ENCODE measurements around the gene CEP164. TPM values are rescaled to one million over a fixed set of nuclear protein-coding genes. Genes with fewer than 3 reads are reported as not detected.

Gene CEP164
- total RNA-seq, 1 experiment from 2014 or later = 13.3 TPM

DNA sequence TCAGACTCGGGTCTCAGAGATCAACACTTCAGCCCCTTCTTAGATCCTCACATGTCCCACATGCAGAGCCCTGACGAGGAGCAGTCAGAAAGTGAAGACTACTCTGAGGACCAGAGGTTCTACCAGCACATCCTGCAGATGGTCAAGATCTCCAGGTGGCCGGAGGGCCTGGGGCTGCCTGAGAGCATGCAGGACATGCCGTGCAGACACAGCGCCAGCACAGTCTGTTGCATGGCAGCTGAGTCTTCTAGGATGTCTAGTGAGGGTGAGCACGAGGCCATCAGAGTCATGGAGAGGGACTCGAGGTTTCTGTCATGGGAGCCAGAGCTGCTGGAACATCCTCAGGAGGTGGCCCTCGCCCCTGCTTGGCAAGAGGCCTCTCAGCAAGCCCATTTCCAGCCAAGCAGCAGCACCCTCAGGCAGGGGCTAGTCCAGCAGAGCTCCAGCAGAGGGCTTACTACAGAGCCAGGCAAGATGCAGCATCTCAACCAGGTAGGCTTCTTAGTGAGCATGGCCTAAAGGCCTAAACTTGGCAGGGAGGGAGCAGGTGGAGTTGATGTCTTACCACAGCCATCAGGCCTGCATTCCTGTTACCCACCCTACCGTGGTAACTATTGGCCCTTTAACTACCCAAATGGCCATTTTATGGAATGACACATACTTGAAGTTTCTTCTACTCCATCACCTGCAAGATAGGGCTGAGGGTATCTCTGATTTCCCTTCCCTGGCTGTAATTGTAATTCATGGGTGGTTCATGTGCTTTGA is 28.7 kb downstream of the CEP164 start:
- H4K20me1 ChIP-seq (ENCODE audit: insufficient read depth, low read depth, low read length) = no peaks in the 10 kb centered on the region
- no peak overlapping the region for H3K27ac ChIP-seq (ENCODE audit: low read length)
- no peak for DNase-seq
- no peak overlapping the region for H3K4me2 ChIP-seq (ENCODE audit: low read depth, low read length, poor library complexity, severe bottlenecking)
- H3K9me2 ChIP-seq (replicated peaks; ENCODE audit: insufficient read depth, low read length) = no peaks in the 10 kb centered on the region
- no peaks in the 10 kb centered on the region for H3K79me2 ChIP-seq (ENCODE audit: low read length)
- no peak overlapping the region for H3K4me3 ChIP-seq (ENCODE audit: low read length)
- H2AFZ ChIP-seq (ENCODE audit: low read length) = no peak overlapping the region
- no peaks in the 10 kb centered on the region for H3K9me3 ChIP-seq (ENCODE audit: low read length)
- no peak overlapping the region for H3K9ac ChIP-seq (ENCODE audit: low read length)
- no peaks in the 10 kb centered on the region for H3K36me3 ChIP-seq (ENCODE audit: insufficient read depth, low read length)
- no peaks in the 10 kb centered on the region for H3K27me3 ChIP-seq (ENCODE audit: low read length)
- H3K4me1 ChIP-seq (ENCODE audit: low read length) = no peaks in the 10 kb centered on the region

DNA sequence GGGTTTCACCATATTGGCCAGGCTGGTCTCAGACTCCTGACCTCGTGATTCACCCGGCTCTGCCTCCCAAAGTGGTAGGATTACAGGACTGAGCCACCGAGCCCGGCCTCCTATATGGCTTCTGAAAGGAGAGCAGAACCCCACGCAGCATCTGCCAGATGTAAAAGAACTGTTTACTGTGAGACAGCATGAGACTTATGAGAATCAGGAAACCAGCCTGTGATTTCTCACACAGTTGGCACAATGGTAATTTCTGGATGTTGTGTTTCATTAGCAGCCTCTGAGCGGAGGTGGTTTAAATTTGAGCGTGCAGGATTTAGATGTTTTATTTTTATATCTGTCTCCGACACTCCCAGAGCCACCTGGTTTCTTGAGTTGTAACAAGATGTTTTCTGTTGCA is 33.8 kb downstream of the CEP164 start:
- H2AFZ ChIP-seq (ENCODE audit: low read length) = no peak overlapping the region
- H3K4me3 ChIP-seq (ENCODE audit: low read length) = no peak overlapping the region
- no peaks in the 10 kb centered on the region for H3K27me3 ChIP-seq (ENCODE audit: low read length)
- H3K36me3 ChIP-seq (ENCODE audit: insufficient read depth, low read length) = no peaks in the 10 kb centered on the region
- H3K9me3 ChIP-seq (ENCODE audit: low read length) = no peaks in the 10 kb centered on the region
- H3K9me2 ChIP-seq (replicated peaks; ENCODE audit: insufficient read depth, low read length) = no peaks in the 10 kb centered on the region
- H3K4me1 ChIP-seq (ENCODE audit: low read length) = no peaks in the 10 kb centered on the region
- H3K9ac ChIP-seq (ENCODE audit: low read length) = no peak overlapping the region
- H4K20me1 ChIP-seq (ENCODE audit: insufficient read depth, low read depth, low read length) = no peaks in the 10 kb centered on the region
- H3K79me2 ChIP-seq (ENCODE audit: low read length) = no peaks in the 10 kb centered on the region
- DNase-seq = no peak
- H3K4me2 ChIP-seq (ENCODE audit: low read depth, low read length, poor library complexity, severe bottlenecking) = no peak overlapping the region
- H3K27ac ChIP-seq (ENCODE audit: low read length) = no peak overlapping the region

DNA sequence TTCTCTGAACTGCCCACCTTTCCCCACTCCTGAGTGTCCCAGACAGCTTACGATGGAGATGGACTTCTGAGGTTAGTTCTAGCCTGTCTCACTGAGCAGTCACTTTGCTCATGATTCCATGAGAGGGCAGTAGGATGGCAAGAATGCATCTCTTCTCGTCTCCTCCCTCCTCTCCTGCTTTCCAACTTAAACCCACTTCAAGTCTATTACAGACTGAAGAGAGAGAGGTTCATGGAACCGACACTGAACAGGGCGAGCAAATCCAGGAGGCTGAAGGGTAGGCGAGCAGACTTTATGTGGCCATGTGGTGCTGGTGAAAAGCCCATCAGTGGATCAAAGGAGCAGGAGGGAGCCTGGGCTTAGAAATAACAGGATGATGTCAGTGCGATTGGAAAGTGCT is 38.6 kb downstream of the CEP164 start:
- DNase-seq = no peak
- Histone ChIP-seq H3K4me1 (ENCODE audit: low read length) (no peaks in the 10 kb centered on the region), H3K79me2 (ENCODE audit: low read length) (no peaks in the 10 kb centered on the region), H2AFZ (ENCODE audit: low read length) (no peak overlapping the region), H3K9ac (ENCODE audit: low read length) (no peak overlapping the region), H4K20me1 (ENCODE audit: insufficient read depth, low read depth, low read length) (no peaks in the 10 kb centered on the region), H3K36me3 (ENCODE audit: insufficient read depth, low read length) (no peaks in the 10 kb centered on the region), H3K9me2 (replicated peaks; ENCODE audit: insufficient read depth, low read length) (no peaks in the 10 kb centered on the region), H3K9me3 (ENCODE audit: low read length) (no peaks in the 10 kb centered on the region), H3K27me3 (ENCODE audit: low read length) (no peaks in the 10 kb centered on the region), H3K27ac (ENCODE audit: low read length) (no peak overlapping the region), H3K4me3 (ENCODE audit: low read length) (no peak overlapping the region), H3K4me2 (ENCODE audit: low read depth, low read length, poor library complexity, severe bottlenecking) (no peak overlapping the region)

DNA sequence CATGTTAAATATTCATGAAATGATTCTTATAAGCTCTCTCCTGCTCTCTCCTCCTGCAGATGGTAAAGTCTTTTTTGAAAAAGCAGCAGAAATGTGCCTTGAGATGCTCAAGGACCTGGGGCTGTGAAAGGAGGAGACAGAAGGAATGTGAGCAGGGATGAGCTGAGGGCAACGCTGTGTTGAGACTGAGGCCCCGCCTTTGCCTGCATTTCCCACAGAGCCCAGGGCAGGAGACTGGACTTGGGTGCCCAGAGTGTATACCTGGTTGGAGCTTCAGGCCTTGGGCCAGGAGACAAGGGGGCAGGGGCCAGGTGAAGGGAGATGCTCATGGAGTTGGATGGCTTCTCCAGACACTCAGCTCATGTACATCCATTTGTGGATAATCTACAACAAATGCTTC is 39.2 kb downstream of the CEP164 start:
- Histone ChIP-seq H3K27me3 (ENCODE audit: low read length) (no peaks in the 10 kb centered on the region), H3K4me2 (ENCODE audit: low read depth, low read length, poor library complexity, severe bottlenecking) (no peak overlapping the region), H3K9me2 (replicated peaks; ENCODE audit: insufficient read depth, low read length) (no peaks in the 10 kb centered on the region), H3K9me3 (ENCODE audit: low read length) (no peaks in the 10 kb centered on the region), H3K36me3 (ENCODE audit: insufficient read depth, low read length) (no peaks in the 10 kb centered on the region), H3K4me1 (ENCODE audit: low read length) (no peaks in the 10 kb centered on the region), H4K20me1 (ENCODE audit: insufficient read depth, low read depth, low read length) (no peaks in the 10 kb centered on the region), H3K4me3 (ENCODE audit: low read length) (no peak overlapping the region), H3K27ac (ENCODE audit: low read length) (no peak overlapping the region), H3K79me2 (ENCODE audit: low read length) (no peaks in the 10 kb centered on the region), H2AFZ (ENCODE audit: low read length) (no peak overlapping the region), H3K9ac (ENCODE audit: low read length) (no peak overlapping the region)
- no peak for DNase-seq

DNA sequence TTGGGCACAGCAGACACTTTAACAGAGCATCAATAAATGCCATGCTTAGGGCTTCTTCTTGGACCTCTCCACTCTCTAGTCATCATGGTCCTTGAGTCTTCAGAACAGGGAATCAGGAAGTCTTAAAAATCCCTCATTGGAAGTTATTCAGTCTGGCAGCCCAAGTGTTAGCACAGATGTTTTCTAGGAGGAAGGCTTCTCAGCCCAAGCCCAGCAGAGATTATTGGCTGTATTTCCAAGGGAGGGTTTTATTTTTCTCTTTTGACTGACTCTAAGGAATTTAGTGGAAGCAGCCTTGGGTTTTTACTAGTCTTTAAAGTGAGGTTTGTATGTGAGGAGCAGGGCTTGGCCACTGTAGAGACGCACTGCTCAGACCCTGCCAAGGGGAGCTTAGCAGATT is 41.9 kb downstream of the CEP164 start:
- H3K36me3 ChIP-seq (ENCODE audit: insufficient read depth, low read length) = no peaks in the 10 kb centered on the region
- no peak overlapping the region for H3K9ac ChIP-seq (ENCODE audit: low read length)

DNA sequence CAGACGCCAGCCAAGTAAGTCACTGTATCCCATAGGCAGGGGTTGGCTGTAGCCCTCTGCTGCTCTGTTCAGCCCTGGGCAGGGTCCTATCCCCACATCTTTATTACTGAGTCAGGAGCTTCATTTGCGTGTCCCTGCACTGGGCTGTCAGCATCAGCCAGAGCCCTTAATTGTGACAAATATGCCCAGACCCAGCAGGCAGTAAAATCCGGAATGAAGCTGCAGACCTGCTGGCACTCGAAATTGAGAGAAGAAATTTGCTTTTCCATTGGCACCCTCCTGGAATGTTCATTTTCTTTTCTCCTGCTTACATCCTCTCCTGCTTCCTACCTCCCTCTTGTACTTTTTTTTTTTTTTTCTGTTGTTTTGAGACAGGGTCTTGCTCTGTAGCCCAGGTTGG is 43.8 kb downstream of the CEP164 start:
- H3K4me3 ChIP-seq (ENCODE audit: low read length) = no peak overlapping the region
- no peaks in the 10 kb centered on the region for H3K79me2 ChIP-seq (ENCODE audit: low read length)
- H3K27me3 ChIP-seq (ENCODE audit: low read length) = no peaks in the 10 kb centered on the region
- H3K27ac ChIP-seq (ENCODE audit: low read length) = no peak overlapping the region
- no peak overlapping the region for H3K4me2 ChIP-seq (ENCODE audit: low read depth, low read length, poor library complexity, severe bottlenecking)
- H3K4me1 ChIP-seq (ENCODE audit: low read length) = no peaks in the 10 kb centered on the region
- DNase-seq = no peak
- no peak overlapping the region for H3K9ac ChIP-seq (ENCODE audit: low read length)
- no peaks in the 10 kb centered on the region for H3K9me2 ChIP-seq (replicated peaks; ENCODE audit: insufficient read depth, low read length)
- H3K36me3 ChIP-seq (ENCODE audit: insufficient read depth, low read length) = no peaks in the 10 kb centered on the region
- no peaks in the 10 kb centered on the region for H3K9me3 ChIP-seq (ENCODE audit: low read length)
- no peak overlapping the region for H2AFZ ChIP-seq (ENCODE audit: low read length)
- H4K20me1 ChIP-seq (ENCODE audit: insufficient read depth, low read depth, low read length) = no peaks in the 10 kb centered on the region

More for the DNA sequence above, 41.9 kb downstream of the CEP164 start:
- no peaks in the 10 kb centered on the region for H3K27me3 ChIP-seq (ENCODE audit: low read length)
- DNase-seq = no peak
- H4K20me1 ChIP-seq (ENCODE audit: insufficient read depth, low read depth, low read length) = no peaks in the 10 kb centered on the region
- H3K4me3 ChIP-seq (ENCODE audit: low read length) = no peak overlapping the region
- no peak overlapping the region for H3K27ac ChIP-seq (ENCODE audit: low read length)
- H3K9me2 ChIP-seq (replicated peaks; ENCODE audit: insufficient read depth, low read length) = no peaks in the 10 kb centered on the region
- H3K4me1 ChIP-seq (ENCODE audit: low read length) = no peaks in the 10 kb centered on the region
- no peaks in the 10 kb centered on the region for H3K9me3 ChIP-seq (ENCODE audit: low read length)
- H3K4me2 ChIP-seq (ENCODE audit: low read depth, low read length, poor library complexity, severe bottlenecking) = no peak overlapping the region
- H3K79me2 ChIP-seq (ENCODE audit: low read length) = no peaks in the 10 kb centered on the region
- no peak overlapping the region for H2AFZ ChIP-seq (ENCODE audit: low read length)

DNA sequence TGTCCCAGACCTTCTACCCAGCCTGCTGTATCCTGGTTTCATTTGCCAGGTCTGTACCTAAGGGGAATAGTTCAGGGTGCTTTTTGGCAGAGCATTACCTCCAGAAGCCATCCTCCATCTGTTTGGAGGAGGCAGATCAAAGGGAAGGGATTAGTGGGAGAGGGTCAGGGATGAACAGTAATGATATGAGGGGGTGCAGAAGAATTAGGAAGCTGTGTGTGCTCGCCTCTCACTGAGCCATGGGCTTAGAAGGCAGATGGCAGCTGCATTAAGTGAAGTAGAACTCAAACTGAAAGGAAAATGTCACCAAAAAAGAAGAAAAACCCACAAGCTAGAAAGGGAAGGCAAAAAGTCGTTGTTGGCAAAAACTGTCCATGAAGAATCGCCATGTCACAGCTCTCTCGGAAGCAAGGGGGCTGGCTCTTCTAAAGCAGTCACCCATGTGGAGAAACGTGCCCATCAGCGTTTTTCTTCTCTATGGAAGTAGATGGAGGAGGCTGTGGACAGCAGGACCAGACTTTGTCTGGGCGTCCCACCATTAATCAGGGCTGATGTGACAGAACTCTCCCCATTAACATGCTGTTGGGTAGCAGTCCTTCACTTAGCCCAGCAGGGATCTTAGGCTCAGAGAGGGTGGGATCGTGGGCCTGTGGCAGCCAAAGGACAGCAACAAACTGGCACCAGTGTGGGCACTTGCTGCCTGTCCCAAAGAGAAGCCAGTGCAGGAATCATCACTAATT is 46.8 kb downstream of the CEP164 start:
- DNase-seq = no peak
- Histone ChIP-seq H3K27ac (ENCODE audit: low read length) (no peak overlapping the region), H3K79me2 (ENCODE audit: low read length) (no peaks in the 10 kb centered on the region), H3K9ac (ENCODE audit: low read length) (no peak overlapping the region), H3K36me3 (ENCODE audit: insufficient read depth, low read length) (no peaks in the 10 kb centered on the region), H2AFZ (ENCODE audit: low read length) (no peak overlapping the region), H3K4me1 (ENCODE audit: low read length) (no peaks in the 10 kb centered on the region), H3K4me3 (ENCODE audit: low read length) (no peak overlapping the region), H3K27me3 (ENCODE audit: low read length) (no peaks in the 10 kb centered on the region), H3K9me3 (ENCODE audit: low read length) (no peaks in the 10 kb centered on the region), H4K20me1 (ENCODE audit: insufficient read depth, low read depth, low read length) (no peaks in the 10 kb centered on the region), H3K9me2 (replicated peaks; ENCODE audit: insufficient read depth, low read length) (no peaks in the 10 kb centered on the region), H3K4me2 (ENCODE audit: low read depth, low read length, poor library complexity, severe bottlenecking) (no peak overlapping the region)

DNA sequence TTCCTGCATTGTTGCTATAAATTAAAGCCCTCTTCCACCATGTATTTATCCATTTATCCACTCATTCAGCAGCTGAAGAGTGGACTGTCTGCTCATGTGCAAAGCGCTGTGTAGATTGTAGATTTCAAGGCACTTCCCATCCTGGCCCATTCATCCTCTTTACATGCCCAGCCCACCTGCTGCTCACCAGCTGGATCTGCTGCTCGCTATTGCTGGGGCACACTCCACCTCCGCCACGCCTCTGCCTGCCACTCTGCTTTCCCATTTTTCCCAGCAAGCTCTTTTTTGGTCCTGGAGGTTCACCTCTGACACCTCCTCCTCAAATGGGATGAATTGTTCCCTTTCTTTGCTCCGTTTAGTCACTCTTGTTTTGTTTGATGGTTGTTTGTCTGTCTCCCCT is 48.3 kb downstream of the CEP164 start:
- no peak overlapping the region for H3K9ac ChIP-seq (ENCODE audit: low read length)
- H3K9me3 ChIP-seq (ENCODE audit: low read length) = no peaks in the 10 kb centered on the region
- no peak overlapping the region for H2AFZ ChIP-seq (ENCODE audit: low read length)
- no peak overlapping the region for H3K4me3 ChIP-seq (ENCODE audit: low read length)
- H3K27me3 ChIP-seq (ENCODE audit: low read length) = no peaks in the 10 kb centered on the region
- H3K4me1 ChIP-seq (ENCODE audit: low read length) = no peaks in the 10 kb centered on the region
- no peak overlapping the region for H3K4me2 ChIP-seq (ENCODE audit: low read depth, low read length, poor library complexity, severe bottlenecking)
- no peaks in the 10 kb centered on the region for H3K9me2 ChIP-seq (replicated peaks; ENCODE audit: insufficient read depth, low read length)
- H3K27ac ChIP-seq (ENCODE audit: low read length) = no peak overlapping the region
- no peaks in the 10 kb centered on the region for H4K20me1 ChIP-seq (ENCODE audit: insufficient read depth, low read depth, low read length)
- no peaks in the 10 kb centered on the region for H3K79me2 ChIP-seq (ENCODE audit: low read length)
- no peak for DNase-seq
- H3K36me3 ChIP-seq (ENCODE audit: insufficient read depth, low read length) = no peaks in the 10 kb centered on the region
